ENCODE results near the gene MC4R. TPM values are rescaled to one million over a fixed set of nuclear protein-coding genes. Genes with fewer than 3 reads are reported as not detected.

The MC4R gene
- polyA plus RNA-seq, 3 donors, result not detected

- H3K27ac ChIP-seq (ENCODE audit: low read depth, low read length), result no peak overlapping the region
- WGBS, 3 donors, result 22 to 55% (median 53%) methylated on average over 1 of the region's 1 CpG
These were observed 33.6 kb downstream of the MC4R start for GRCh38 chr18:60339018-60339417.

- H3K27ac ChIP-seq (ENCODE audit: low read depth, low read length), result no peak overlapping the region
- 61 to 75% (median 73%) methylated on average over 6 of the region's 6 CpGs for WGBS, 3 donors
These were observed 40.7 kb downstream of the MC4R start for GRCh38 chr18:60331890-60332289.

GRCh38 chr18:60329131-60329530, 43.4 kb downstream of the MC4R start:
- no peak overlapping the region for H3K27ac ChIP-seq (ENCODE audit: low read depth, low read length)

GRCh38 chr18:60327880-60328279, 44.7 kb downstream of the MC4R start:
- no peak overlapping the region for H3K27ac ChIP-seq (ENCODE audit: low read depth, low read length)

DNA sequence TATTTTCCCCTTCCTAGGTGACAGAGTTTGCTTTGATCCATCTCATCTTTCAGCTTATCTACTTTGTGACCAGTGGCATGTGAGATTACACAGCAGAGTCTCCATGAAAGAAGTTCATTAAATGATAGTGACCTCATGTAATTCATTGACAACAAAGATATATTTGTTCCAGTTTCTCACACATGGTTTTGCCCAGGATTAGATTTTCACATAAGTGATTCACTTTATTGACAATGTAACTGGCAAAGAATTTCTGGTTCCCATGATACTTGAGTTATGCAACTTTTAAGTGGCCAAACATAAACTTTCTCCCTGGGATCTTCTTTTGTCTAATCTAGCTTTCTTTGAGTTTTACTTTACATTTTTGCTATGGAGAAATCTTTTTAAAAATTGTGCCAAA, 50.0 kb downstream of the MC4R start:
- H3K27ac ChIP-seq (ENCODE audit: low read depth, low read length), result no peak overlapping the region

More at GRCh38 chr18:60327880-60328279, 44.7 kb downstream of the MC4R start:
- WGBS, 3 donors, result 69 to 85% (median 80%) methylated on average over 2 of the region's 2 CpGs

Data from adipose tissue (tissue), 3 donors.